HG03039 (cell line): ENCODE results near the gene ITPK1.
"Not testable (repeated sequence)": the region's sequence is repeated elsewhere in the genome, so short reads cannot be mapped to it uniquely, and the experiment has no call there.

Source experiments
- ATAC-seq: cut with Tn5 transposase; IDR thresholded peaks from one replicate; pipeline ENCODE4 v1.9.1; 2021; ENCODE audit warnings: mild to moderate bottlenecking, moderate library complexity; ENCODE audit not compliant: unreplicated experiment

ITPK1 gene

DNA sequence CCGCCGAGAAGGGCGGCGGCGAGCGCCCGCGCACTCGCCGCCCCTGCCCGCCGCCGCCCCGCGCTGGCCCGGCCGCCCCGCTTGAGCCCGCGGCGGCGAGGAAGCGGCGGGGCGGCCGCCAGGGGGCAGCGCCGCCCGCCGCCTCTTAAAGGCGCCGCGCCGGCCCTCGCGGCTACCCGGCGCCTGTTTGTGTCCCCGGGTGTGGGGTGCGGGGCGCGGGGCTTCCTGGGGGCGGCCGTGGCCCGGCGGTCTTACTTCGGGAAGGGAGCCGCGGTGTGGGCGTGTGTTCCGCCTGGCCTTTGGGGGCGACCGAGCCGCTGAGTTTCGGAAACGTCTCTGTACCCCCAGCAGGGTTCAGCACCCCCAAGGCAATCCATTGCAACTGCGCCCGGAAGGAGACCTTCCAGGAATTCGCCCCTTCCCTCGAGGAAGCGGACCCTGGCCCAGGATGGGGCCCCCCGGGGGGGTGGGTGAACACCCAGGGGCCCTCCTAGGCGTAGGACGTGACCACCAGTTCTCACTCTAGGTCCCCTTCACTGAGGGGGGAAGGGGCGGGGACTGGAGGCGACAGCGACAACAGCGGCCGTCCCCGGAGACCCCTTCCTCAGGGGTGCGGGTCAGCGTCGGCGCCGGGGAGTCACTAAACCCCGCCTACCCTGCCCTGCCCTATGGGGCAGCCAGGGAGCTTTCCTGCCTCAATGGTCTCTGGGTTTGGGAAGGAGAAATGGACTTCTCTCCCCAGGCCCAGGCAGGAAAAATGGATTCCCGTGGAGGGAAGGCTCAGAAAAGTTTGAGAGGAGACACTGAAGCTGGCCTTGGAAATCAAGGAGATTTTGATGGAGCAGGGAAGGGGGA is at the start of gene ITPK1:
TSS of gene ITPK1 (minus strand) at position 105 of the 855 bp plus-strand sequence. CDS start 762 bp downstream, outside the sequence.
- peak; percentile 55 for ATAC-seq

DNA sequence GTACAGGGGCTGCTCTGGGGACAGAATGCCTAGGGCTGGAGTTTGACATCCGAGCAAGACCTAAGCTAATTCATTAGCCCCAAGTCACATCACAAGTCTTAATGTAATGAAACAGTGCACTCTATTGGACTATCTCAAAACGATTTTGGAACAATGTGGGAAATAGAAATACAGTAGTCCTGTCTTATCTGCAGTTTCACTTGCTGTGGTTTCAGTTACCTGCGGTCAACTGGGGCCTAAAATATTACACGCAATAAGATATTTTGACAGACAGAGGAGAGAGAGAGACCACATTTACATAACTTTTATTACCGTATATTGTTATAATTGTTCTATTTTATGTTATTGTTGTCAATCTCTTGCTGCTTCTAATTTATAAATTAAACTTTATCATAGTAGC is 47.8 kb upstream of the ITPK1 start:
- no peak for ATAC-seq

DNA sequence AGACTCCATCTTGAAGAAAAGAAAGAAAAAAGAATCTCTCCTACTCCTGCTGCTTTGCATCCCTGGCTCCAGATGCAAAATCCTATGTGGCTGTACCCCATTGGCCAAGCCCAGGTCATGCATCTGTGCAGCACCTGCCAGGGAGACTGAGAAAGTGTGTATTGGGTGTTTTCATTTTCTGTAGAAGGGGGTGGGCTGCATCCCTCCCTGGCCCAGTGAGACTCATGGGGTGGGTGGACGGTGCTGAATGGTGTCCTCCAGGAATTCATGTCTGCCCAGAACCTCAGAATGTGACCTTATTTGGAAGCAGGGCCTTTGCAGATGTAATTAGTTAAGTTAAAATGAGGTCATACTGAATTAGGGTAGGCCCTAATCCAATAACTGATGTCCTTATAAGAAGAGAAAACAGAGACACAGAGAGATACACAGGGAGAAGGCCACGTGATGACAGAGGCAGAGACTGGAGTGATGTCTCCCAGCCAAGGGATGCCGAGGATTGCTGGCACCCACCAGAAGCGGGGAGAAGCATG is 45.8 kb upstream of the ITPK1 start:
- ATAC-seq = no peak

DNA sequence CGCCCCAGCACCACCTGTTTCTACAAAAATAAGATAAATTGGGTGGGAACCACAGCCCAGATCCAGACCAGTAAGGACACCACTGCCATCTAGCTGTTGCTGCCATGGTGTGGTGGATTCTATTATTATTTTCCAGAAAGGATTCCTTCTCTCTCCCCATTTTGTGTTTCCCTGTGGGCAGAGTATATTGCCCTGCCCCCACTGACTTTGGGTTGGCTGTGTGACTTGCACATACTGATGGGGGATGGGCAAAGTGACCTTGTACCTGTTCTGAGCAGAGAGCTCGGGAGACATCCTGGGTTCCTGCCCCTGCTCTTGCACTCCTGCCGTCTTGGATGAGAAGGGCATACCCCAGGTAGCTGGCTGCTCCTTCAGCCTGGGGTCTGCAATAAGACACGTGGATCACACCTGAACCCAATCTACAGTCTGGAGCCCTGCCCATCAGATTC is 44.7 kb upstream of the ITPK1 start:
- no peak for ATAC-seq

DNA sequence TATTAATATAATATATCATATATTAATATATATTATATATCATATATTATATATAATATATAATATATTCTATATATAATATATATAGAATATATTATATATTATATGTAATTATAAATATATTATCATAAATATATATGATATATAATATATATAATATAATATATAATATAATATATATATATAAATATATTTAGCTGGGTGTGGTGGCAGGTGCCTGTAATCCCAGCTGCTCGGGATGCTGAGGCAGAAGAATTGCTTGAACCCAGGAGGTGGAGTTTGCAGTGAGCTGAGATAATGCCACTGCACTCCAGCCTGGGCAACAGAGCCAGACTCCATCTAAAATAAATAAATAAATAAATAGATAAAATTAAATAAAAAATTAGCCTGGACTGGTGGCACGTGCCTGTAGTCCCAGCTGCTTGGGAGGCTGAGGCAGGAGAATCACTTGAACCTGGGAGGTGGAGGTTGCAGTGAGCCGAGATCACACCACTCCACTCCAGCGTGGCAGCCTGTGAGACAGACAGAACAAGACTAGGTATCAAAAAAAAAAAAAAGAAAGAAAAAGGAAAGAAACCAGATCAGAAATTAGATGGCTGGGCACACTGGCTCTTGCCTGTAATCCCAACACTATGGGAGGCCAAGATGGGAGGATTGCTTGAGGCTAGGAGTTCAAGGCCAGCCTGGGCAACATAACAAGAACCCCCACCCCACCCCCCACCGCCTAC is 44.1 kb upstream of the ITPK1 start:
- ATAC-seq = not testable (repeated sequence)

DNA sequence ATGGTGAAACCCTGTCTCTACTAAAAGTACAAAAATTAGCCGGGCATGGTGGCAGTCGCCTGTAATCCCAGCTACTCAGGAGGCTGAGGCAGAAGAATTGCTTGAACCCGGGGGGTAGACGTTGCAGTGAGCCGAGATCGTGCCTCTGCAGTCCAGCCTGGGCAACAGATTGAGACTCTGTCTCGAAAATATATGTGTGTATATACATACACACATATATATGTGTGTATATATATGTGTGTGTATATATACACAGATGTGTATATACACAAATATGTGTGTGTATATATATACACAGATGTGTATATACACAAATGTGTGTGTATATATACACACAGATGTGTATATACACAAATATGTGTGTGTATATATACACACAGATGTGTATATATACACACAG is 42.6 kb upstream of the ITPK1 start:
- ATAC-seq = not testable (repeated sequence)

DNA sequence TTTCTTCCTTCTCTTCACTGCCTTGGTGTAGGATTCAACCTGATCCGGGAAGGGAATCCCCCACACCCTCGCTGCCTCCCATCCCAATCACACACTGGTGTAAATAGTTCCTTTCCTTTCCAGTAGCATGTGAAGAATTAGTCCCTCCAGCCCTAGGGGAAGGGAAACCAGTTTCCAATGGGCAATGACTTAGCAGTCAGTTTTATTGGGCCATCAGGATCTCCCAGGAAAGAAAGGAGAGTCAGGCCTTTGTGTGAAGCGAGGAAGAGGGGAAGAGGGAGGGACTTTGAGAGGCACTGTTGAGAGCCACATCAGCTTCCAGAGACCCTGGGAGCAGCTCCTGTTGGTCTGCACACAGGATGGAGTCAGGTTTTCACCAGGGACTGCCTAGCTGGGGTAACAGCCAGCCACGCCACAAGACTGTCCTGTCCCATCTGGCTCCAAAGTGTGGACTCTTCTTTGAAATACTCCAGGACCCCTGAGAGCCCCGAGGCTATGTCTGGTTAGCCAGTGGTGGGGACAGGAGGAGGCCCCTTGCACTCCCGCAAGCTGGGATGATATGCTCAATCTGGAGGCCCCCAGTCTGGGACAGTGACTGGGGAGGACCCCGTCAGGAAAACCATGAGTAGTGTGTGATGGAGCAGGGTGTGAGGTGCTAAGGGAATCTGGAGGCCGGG is 41.1 kb upstream of the ITPK1 start:
- ATAC-seq = no peak

DNA sequence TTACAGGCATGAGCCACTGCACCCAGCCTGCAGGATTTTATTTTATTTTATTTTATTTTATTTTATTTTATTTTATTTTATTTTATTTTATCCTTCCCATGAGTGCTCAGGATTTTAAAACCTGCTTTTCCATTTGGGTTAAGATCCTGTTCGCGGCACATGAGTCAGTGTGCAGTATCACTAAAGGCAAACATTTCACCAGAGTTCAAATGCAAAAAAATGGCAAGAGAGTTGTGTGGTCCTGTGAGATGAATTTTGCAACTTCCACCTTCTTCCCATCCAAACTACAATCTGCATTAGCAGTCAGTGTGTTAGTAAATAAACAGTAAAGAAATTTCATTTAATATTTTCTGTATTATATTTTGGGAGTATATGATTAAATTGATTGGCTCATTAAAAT is 39.9 kb upstream of the ITPK1 start:
- no peak for ATAC-seq

DNA sequence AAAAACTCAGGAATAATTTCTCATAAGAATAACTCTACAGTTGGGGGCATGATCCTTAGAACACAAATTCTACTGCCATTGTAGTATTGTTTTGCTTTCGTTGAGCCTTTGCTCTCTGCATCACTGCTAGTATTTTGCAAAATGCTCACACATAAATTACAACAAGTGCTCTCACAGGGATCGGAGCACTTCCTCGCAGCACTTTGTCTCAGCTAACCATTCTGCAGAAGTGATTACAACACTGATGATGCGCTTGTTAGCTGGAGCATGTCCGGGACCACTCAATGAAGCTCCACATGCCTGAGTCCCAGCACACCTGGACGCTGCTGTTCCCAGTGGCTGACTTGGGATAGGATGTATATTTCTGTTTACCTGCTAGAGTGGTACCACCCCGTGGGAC is 37.4 kb upstream of the ITPK1 start:
- ATAC-seq = no peak

DNA sequence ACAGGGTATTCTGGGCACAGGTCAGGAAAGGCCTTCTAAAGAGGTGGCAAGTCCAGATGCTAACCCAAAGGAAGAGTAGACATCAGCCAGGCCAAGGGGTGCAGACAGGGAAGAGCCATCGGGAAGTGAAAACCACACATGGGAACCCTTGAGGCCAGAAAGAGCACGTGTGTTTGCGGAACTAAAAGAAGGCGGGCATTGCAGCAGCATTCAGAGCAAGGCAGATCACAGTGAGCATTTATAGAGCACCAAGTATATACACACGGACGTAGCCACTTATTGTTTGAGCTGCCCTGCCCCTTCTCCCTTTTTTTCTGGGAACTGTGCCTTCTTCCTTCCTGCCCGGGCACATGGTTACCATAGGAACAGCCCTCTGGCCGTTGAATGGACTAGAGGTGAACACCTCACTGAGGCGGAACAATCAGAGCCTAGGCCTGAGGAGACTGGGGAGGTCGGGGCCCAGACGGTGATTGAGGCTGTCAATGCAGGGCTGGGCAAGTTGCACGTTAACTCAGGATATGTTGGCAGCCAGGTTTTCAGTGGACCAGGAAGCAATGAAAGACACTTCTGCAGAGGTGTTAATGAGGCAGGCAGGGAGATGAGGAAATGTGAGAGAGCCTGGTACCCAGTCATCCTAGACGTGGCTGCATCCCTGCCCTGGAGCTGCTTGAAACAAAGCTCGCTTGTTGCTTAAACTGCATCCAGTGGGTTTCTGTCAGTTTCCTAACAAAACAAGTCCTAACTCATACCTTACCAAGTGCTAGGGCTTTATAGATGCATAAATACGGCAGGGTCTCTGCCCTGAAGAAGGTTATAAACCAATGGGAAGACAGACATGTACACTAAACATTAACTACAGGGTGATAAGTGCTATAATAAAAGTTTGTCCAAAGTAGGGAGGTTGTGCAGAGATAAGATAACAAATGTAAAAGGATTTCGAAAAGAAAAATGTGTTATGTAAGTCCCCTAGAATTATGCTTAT is 34.8 kb upstream of the ITPK1 start:
- ATAC-seq = no peak

DNA sequence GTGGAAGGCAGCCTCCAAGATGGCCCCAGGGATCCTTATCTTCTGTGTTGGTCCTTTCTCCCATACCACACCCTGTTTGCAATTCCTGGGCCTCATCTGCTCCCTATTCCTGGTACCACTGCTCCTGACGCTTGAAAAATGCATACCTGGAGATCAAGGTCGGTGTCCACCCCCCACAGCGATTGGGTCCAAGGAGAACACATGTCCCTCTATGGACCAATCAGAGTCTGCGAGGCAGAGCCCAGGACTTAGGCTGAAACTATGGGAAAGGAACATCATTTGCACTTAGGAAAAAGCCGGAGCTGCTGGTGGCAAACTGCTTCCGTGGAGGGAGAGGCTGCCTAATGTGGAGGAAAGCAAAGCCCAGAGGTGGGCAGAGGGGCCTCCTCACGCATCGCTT is 33.3 kb upstream of the ITPK1 start:
- no peak for ATAC-seq

DNA sequence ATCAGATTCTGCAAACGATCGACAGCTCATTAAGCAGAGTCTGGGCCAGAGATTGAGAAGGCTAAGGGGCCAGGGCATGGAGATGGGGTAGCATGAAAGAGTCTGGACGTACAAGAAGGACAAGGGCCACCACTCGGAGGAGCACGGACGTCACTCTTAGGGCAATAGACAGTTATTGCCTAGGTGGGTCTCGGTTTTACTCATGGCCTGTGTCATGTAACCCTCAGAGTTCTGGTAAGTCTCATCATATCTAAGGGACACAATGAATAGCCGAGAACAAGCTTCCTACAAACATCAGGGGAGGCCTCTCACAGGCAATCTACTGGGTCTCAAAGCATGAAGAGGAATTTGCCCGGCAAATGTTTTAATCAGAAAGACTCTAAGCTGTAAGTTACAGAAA is 30.4 kb upstream of the ITPK1 start:
- ATAC-seq = no peak

DNA sequence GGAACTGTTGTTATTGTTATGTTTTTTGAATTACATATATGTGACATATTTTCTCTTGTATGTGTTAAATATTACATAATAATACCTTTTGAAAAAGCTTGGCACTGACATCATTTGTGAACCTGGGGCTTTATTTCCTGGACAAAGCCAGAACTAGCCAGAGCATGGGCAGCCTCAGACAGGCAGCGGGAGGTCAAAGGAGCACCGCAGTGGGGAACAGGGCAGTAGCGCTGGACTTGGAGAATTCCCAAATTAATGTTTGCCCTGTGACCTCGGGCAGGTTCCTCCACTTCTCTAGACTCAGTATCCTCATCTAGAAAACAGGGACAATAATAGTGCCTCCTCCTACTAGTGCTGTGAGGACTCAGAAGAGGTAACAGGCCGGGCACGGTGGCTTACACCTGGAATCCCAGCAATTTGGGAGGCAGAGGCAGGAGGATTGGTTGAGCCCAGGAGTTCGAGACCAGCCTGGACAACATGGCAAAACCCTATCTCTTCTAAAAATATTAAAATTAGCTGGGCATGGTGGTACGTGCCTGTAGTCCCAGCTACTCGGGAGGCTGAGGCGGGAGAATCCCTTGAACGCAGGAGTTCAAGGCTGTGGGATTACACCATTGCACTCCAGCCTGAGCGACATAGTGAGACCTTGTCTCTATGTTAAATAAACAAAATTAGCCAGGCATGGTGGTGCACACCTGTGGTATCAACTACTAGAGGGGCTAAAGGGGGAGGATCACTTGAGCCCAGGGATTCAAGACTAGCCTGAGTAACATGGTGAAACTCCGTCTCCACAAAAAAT is 27.3 kb upstream of the ITPK1 start:
- no peak for ATAC-seq

DNA sequence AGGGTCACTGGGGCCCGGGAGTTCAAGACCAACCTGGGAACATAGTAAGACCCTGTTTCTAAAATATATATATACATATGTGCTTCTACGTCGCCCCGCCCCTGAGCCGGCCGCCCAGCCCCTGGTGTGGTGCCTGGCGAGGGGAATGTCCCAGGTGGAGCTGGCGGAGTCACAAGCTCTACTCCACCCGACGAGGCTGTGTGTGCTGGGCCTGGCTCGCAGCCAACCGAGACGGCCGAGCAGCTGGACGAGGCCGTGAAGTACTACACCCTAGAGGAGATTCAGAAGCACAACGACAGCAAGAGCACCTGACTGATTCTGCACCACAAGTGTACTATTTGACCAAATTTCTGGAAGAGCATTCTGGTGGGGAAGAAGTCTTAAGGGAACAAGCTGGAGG is 22.1 kb upstream of the ITPK1 start:
- ATAC-seq = no peak

DNA sequence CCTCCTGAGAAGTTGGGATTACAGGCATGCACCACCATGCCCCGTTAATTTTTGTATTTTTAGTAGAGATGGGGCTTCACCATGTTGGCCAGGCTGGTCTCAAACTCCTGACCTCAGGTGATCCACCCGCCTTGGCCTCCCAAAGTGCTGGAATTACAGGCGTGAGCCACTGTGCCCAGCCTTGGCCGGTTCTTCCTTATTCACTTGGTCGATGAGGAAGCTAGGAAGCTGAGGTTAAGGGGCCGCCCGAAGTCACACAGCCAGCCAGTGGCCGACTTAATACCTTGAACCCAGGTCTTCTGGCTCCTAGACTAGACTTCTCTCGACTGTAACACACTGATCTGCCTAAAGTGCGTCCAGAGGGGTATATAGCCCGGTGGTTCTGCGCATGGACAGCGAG is 20.8 kb upstream of the ITPK1 start:
- not testable (repeated sequence) for ATAC-seq

DNA sequence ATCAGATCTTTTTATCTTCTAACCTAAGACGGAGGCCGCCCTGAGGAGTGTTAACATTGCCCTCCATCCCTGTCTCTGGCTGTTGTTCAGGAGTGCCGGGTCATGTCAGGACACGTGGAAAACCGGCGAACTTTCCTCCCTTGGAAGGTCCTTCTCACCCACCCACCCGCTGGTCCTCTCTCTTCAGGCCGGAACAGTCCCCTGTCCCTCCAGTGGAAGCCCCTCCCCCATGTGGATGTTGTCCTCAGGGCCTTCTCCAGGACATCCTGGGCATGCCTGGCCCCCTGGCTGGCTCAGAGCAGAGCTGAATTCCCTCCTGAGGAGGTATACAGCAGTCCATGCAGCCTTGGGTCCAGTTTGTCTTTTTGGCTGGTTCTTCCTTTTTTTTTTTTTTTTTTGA is 20.3 kb upstream of the ITPK1 start:
- ATAC-seq = no peak

DNA sequence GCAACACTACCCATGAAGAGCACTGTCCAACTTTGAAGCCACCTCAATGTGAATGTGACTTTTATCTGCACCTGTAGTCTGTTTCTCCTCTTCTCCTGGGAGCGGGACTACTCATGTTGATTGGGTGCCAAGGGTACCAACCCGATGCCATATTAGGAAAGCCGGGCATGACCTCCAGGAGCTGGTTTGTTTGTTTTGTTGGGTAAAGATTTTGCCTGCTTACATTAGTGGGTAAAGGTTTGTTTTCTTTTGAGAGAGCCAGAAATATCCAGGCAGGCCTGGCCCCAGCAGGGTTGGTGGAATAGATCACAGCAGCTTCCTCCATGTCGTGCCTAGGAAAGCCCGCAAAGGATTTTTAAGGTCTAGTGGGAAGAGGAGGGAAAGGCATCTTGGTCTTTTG is 19.7 kb upstream of the ITPK1 start:
- no peak for ATAC-seq

DNA sequence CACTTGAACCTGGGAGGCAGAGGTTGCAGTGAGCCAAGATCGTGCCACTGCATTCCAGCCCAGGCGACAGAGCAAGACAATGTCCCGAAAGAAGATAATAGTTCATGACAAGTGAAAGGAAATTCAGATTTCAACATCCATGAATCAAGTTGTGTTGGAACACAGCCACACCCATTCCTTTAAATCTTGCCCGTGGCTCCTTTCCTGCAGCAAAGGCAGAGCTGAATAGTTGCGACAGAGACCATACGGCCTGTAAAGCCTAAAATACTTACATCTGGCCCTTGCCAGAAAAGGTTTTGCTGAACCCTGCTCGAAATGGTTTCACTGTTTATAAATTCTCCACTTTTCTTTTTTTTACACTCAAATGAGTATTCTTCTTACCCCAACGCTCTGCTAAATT is 17.7 kb upstream of the ITPK1 start:
- ATAC-seq = no peak

DNA sequence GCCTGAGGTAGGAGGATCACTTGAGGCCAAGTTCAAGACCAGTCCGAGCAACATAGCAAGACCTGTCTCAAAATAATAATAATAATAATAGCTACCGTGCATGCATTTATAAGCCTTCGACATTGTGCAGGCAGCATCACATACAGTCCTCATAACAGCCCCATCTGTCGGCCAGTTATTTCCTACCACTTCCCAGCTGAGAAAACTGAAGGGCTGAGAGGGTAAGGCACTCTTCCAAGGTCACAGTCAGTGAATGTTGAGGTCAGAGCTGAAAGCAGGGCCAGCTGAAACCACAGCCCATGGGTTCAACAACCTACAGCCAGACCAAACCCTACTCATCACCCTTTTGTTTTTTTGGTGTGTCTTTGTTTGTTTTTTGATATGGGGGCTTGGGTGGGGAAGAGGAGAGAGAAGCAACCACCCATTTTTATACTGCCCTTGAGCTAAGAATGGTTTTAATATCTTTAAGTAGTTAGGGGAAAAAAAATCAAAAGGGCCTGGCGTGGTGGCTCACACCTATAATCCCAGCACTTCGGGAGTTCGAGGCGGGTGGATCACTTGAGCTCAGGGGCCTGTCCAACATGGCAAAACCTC is 16.8 kb upstream of the ITPK1 start:
- ATAC-seq = no peak
